Activated CD8-positive, alpha-beta T cell treated with anti-CD3 and anti-CD28 coated beads for 36 hours (primary cell): ENCODE results near the gene KLF18. TPM values are rescaled to one million over a fixed set of nuclear protein-coding genes. Genes with fewer than 3 reads are reported as not detected.

Experiments
- ATAC-seq: fragments of 200-7000 bp; cut with Tn5 transposase; one replicate; pipeline ENCODE4 v1.10.0; 2021; ENCODE audit warnings: mild to moderate bottlenecking, moderate library complexity
- CTCF ChIA-PET: fragments of 350-600 bp; sonication (Branson Sonifier 250); formaldehyde crosslinking; loops from one replicate; lab custom pipeline; 2021; ENCODE audit warnings: antibody characterized with exemption; lab: Charles Lee
- POLR2A ChIA-PET: fragments of 350-600 bp; sonication (Branson Sonifier 250); formaldehyde crosslinking; loops from one replicate; lab custom pipeline; 2021; ENCODE audit warnings: antibody characterized with exemption; lab: Charles Lee
- DNase-seq: peaks from one replicate; pipeline ENCODE4 v3.0.0-alpha.2; 2020
- H3K27ac Mint-ChIP-seq: one replicate; pipeline ENCODE4 v1.8.0; 2021; ENCODE audit warnings: mild to moderate bottlenecking, mixed read lengths
- H3K27me3 Mint-ChIP-seq: one replicate; pipeline ENCODE4 v1.8.0; 2021; ENCODE audit warnings: mixed read lengths
- H3K36me3 Mint-ChIP-seq: one replicate; pipeline ENCODE4 v1.8.0; 2021; ENCODE audit warnings: low read depth, mixed read lengths
- H3K4me1 Mint-ChIP-seq: one replicate; pipeline ENCODE4 v1.8.0; 2021; ENCODE audit warnings: low read depth, mixed read lengths
- H3K4me3 Mint-ChIP-seq: one replicate; pipeline ENCODE4 v1.8.0; 2021; ENCODE audit warnings: mild to moderate bottlenecking, moderate library complexity, mixed read lengths
- H3K9me3 Mint-ChIP-seq: one replicate; pipeline ENCODE4 v1.8.0; 2021; ENCODE audit warnings: mixed read lengths
- intact Hi-C: fragments of 100-400 bp; cut with micrococcal nuclease; formaldehyde crosslinking; loops from one replicate; pipeline ENCODE4 v1.10.0; 2022
- total RNA-seq, 2 experiments: library from RNA; stranded (reverse); gene quantifications; one replicate each; pipeline ENCODE4 v1.2.3, GENCODE V29; 2021
- TF ChIP-seq, protein P1 (sequence below): fragments of 200-600 bp; IDR thresholded peaks from one replicate; pipeline ENCODE4 v1.8.0; 2022; ENCODE audit warnings: antibody characterized with exemption, mild to moderate bottlenecking

KLF18 gene
- total RNA-seq, 2 experiments from 2014 or later, result not detected

DNA sequence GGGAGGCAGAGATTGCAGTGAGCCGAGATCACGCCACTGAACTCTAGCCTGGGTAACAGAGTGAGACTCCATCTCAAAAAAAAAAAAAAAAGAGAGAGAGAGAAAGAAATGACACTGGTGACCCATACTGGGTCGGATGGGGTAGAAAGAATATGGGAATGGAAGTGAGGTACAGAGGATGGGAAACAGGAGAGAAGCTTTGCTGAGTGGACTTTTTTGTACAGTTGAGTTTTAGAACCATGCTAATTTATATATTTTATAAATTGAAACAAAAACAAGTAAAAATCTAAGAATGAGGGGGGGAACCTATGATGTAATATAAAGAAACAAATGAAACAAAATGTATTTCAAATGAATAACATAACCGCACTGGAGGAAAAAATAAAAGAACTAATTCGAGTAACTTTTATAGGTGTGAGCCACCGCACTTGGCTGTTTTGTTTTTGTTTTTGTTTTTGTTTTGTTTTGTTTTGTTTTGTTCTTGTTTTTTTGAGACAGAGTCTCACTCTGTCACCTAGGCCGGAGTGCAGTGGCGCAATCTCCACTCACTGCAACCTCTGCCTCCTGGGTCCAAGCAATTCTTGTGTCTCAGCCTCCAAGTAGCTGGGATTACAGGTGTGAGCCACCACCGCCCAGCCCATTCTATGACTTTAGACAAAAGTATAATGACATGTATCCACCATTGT is 41.1 kb downstream of the KLF18 start:
- no peak for DNase-seq
- Mint-ChIP-seq H3K27me3 (peaks cover 9% of the 10 kb centered on the region), H3K27ac (no peak overlapping the region), H3K4me1 (no peaks in the 10 kb centered on the region), H3K9me3 (no peaks in the 10 kb centered on the region), H3K4me3 (no peak overlapping the region), H3K36me3 (no peaks in the 10 kb centered on the region)
- ChIA-PET POLR2A (no interaction called here), CTCF (no interaction called here)
- TF ChIP-seq, protein P1, sequence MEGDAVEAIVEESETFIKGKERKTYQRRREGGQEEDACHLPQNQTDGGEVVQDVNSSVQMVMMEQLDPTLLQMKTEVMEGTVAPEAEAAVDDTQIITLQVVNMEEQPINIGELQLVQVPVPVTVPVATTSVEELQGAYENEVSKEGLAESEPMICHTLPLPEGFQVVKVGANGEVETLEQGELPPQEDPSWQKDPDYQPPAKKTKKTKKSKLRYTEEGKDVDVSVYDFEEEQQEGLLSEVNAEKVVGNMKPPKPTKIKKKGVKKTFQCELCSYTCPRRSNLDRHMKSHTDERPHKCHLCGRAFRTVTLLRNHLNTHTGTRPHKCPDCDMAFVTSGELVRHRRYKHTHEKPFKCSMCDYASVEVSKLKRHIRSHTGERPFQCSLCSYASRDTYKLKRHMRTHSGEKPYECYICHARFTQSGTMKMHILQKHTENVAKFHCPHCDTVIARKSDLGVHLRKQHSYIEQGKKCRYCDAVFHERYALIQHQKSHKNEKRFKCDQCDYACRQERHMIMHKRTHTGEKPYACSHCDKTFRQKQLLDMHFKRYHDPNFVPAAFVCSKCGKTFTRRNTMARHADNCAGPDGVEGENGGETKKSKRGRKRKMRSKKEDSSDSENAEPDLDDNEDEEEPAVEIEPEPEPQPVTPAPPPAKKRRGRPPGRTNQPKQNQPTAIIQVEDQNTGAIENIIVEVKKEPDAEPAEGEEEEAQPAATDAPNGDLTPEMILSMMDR, result no peak
- intact Hi-C loops, result no loop called here
- no peak for ATAC-seq

- Mint-ChIP-seq H3K27ac (no peak overlapping the region), H3K4me3 (no peak overlapping the region), H3K36me3 (no peaks in the 10 kb centered on the region), H3K27me3 (peaks cover 13% of the 10 kb centered on the region), H3K4me1 (no peaks in the 10 kb centered on the region), H3K9me3 (no peaks in the 10 kb centered on the region)
- intact Hi-C loops, result no loop called here
- ATAC-seq (no peak), DNase-seq (no peak)
- TF ChIP-seq, protein P1, result no peak
- POLR2A ChIA-PET, result interaction anchor here (1.5 kb wide), 1 partner anchor 9 kb away, joined by 3 read pairs; no protein-coding TSS in a partner anchor
- CTCF ChIA-PET, result interaction anchor here (0.8 to 1.9 kb wide), 2 partner anchors 9 to 57 kb away, joined by 3 to 7 read pairs; no protein-coding TSS in a partner anchor
These were observed 47.4 kb downstream of the KLF18 start for GRCh38 chr1:44094047-44094446.

GRCh38 chr1:44090429-44091252 is 50.8 kb downstream of the KLF18 start:
- ChIA-PET POLR2A (no interaction called here), CTCF (no interaction called here)
- ATAC-seq (no peak), DNase-seq (no peak)
- intact Hi-C loops, result no loop called here
- TF ChIP-seq, protein P1, result no peak
- H3K36me3 Mint-ChIP-seq, result no peaks in the 10 kb centered on the region
- H3K27ac Mint-ChIP-seq, result no peak overlapping the region
- peaks cover 18% of the 10 kb centered on the region for H3K27me3 Mint-ChIP-seq
- H3K9me3 Mint-ChIP-seq, result no peaks in the 10 kb centered on the region
- no peaks in the 10 kb centered on the region for H3K4me1 Mint-ChIP-seq
- no peak overlapping the region for H3K4me3 Mint-ChIP-seq

- ATAC-seq, result no peak
These were observed 51.9 kb downstream of the KLF18 start for GRCh38 chr1:44089371-44090048.

More at GRCh38 chr1:44089371-44090048, 51.9 kb downstream of the KLF18 start:
- Mint-ChIP-seq H3K36me3 (no peaks in the 10 kb centered on the region), H3K27ac (no peak overlapping the region), H3K4me1 (no peaks in the 10 kb centered on the region), H3K4me3 (no peak overlapping the region), H3K9me3 (no peaks in the 10 kb centered on the region), H3K27me3 (peaks cover 21% of the 10 kb centered on the region)
- intact Hi-C loops, result no loop called here
- ChIA-PET POLR2A (no interaction called here), CTCF (no interaction called here)
- peak; percentile 5 for DNase-seq
- TF ChIP-seq, protein P1, result no peak

Other genes starting within 250 kb of the KLF18 start
- gene ARTN, start 207.8 kb downstream of the KLF18 start, total RNA-seq, result under 1 TPM; 0.36 to 0.68 TPM
- gene IPO13, start 194.7 kb downstream of the KLF18 start, total RNA-seq, result 10 to 100 TPM; 16.2 to 16.5 TPM
- gene DPH2, start 171.6 kb downstream of the KLF18 start, total RNA-seq, result 10 to 100 TPM; 29.6 to 34.1 TPM
- gene ATP6V0B, start 166.7 kb downstream of the KLF18 start, total RNA-seq, result 10 to 100 TPM; 67.6 to 75.5 TPM
- 10 to 100 TPM; 35.4 to 35.5 TPM for gene B4GALT2, start 162.4 kb downstream of the KLF18 start, total RNA-seq
- 1 to 10 TPM; 1.4 to 1.8 TPM for gene CCDC24, start 150.0 kb downstream of the KLF18 start, total RNA-seq
- gene SLC6A9, start 110.2 kb downstream of the KLF18 start, total RNA-seq, result 1 to 10 TPM; 6.5 to 7.4 TPM
- not detected for gene KLF17, start 22.8 kb downstream of the KLF18 start, total RNA-seq
- 10 to 100 TPM; 26.5 to 29.6 TPM for gene DMAP1, start 71.8 kb upstream of the KLF18 start, total RNA-seq
- 10 to 100 TPM; 42.3 to 43.3 TPM for gene ERI3, start 213.6 kb upstream of the KLF18 start, total RNA-seq